Measurements from ENCODE around the gene CBX1. TPM values are rescaled to one million over a fixed set of nuclear protein-coding genes. Genes with fewer than 3 reads are reported as not detected.

Gene CBX1
- total RNA-seq, 4 donors from 2014 or later = 24.0 to 59.0 (median 28.9) TPM

DNA sequence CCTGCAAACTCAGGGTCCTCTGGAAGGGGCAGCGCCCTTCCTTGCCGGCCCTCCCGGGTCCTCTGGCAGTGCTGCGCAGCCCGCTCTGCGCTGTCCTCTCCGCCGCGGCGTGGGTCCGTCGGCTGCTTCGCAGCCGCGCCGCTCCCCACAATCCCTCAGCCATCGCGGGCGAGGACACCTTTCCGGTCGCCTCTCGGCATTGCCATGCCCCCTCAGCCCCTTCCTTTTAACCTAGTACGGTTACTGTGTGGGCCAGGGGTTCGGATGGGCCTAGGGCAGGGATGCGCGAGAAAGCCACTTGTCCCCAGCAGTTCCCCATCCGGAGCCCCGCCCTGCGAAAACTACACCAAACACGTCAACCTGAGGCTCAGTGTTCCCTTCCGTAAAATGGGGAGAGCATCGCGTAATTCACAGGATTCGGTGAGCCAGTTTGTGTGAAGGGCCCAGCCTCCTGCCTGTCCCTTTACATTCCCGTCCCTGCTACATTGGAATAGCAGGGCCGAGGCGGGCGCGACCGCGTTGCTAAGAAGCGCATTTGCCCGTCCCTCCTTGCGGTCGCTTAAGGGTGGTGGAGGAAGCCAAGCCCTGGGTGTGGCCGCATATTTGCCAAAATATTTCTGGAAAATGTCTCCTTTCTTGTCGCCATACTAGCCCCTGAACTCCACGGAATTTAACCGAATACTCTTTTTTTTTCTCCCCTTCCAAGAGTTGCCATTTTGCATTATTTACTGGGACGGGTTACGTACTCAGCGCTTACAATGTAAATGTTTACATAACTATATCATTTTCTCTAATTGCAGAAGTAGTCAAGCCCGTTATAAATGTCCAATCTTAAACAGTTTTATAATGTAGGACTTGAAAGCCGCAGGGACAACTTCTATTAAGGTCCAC, 76.9 kb downstream of the CBX1 start:
- Histone ChIP-seq H3K9me3 (no peaks in the 10 kb centered on the region), H3K4me1 (peaks cover 7 to 46% (median 34%) of the 10 kb centered on the region in 4 donors), H3K27ac (peak overlapping the region; percentile 78 to 95 (median 92)), H3K4me3 (peak overlapping the region; percentile 38 to 58 (median 56)), H3K27me3 (no peaks in the 10 kb centered on the region), H3K36me3 (no peaks in the 10 kb centered on the region)
- TF ChIP-seq EP300 (IDR thresholded peaks at IDR 0.05) = no peak
- no peak for TF ChIP-seq POLR2A (IDR thresholded peaks at IDR 0.05)
- TF ChIP-seq, protein P1, sequence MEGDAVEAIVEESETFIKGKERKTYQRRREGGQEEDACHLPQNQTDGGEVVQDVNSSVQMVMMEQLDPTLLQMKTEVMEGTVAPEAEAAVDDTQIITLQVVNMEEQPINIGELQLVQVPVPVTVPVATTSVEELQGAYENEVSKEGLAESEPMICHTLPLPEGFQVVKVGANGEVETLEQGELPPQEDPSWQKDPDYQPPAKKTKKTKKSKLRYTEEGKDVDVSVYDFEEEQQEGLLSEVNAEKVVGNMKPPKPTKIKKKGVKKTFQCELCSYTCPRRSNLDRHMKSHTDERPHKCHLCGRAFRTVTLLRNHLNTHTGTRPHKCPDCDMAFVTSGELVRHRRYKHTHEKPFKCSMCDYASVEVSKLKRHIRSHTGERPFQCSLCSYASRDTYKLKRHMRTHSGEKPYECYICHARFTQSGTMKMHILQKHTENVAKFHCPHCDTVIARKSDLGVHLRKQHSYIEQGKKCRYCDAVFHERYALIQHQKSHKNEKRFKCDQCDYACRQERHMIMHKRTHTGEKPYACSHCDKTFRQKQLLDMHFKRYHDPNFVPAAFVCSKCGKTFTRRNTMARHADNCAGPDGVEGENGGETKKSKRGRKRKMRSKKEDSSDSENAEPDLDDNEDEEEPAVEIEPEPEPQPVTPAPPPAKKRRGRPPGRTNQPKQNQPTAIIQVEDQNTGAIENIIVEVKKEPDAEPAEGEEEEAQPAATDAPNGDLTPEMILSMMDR (IDR thresholded peaks at IDR 0.05) = no peak
- WGBS, 2 donors = 1 to 2% methylated on average over 35 to 51 of the region's 54 CpGs
- DNase-seq (ENCODE audit: low spot score in 2 of 2) = peak in 1 of 2 donors; percentile 33

DNA sequence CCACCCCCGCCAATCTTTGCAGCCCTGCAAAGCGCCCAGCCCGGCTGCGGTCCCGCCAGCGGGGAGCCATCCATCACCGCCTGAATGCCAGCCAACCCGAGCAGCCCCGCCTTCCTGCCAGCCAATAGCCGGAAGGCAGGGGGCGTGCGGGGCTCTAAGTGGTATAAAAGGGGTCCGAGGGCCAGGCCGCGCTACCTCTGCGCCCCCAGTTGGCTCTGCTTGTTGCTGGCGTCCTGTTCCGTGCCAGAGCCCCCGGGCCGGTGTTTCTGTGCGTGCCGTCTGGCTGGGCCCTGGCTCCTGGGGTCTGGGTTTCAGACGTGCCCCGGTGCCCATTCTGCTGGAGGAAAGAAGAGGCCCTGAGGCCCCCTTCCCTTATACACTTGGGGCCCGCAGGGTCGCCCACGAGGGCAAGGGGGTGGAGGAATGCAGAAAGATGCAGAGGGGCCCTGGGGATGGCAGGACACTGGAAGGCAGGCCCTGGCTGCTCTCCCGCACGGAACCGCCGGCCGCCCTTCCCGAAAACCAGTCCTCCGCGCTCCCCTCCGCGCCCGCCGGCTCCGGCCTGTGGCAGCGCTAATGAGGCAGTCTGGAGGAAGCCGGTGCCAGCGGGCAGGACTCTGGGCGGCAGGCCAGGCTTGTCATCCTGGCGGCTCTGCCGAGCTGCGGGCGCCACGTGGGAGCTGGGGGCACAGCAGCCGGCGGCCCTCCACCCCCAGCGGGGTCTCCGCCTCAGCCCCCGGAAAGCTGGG, 77.7 kb downstream of the CBX1 start:
- H3K27me3 ChIP-seq = no peaks in the 10 kb centered on the region
- TF ChIP-seq, protein P1 (IDR thresholded peaks at IDR 0.05) = peak; percentile 15 to 61 (median 38)
- peak in 1 of 2 donors; percentile 49 for TF ChIP-seq EP300 (IDR thresholded peaks at IDR 0.05)
- peak; percentile 36 to 37 for TF ChIP-seq POLR2A (IDR thresholded peaks at IDR 0.05)
- H3K4me3 ChIP-seq = peak overlapping the region; percentile 38 to 58 (median 56)
- WGBS, 2 donors = 2 to 8% methylated on average over 27 to 30 of the region's 54 CpGs
- H3K36me3 ChIP-seq = no peaks in the 10 kb centered on the region
- no peaks in the 10 kb centered on the region for H3K9me3 ChIP-seq
- DNase-seq (ENCODE audit: low spot score in 2 of 2) = peak; percentile 64 to 72
- H3K27ac ChIP-seq = peak overlapping the region; percentile 78 to 95 (median 92)
- H3K4me1 ChIP-seq = peaks cover 7 to 46% (median 34%) of the 10 kb centered on the region in 4 donors

DNA sequence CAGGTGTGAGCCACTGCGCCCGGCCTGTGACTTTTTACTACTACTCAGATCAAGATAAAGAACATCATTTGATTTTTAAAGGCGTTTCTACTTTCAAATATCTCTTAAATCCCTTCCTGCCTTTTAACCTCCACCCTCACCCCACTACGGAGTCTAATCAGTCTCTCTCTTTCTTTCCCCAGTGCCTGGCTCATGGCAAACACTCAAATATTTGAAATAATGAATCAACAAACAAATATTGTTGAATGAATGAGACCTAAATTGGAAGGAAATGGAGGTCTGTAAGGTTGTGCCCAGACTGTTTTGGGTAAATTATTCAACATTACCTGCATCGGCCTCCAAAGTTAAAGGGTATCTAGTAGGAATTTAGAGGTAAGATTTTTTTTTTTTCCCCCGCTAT, 78.4 kb downstream of the CBX1 start:
- H3K4me3 ChIP-seq = peak overlapping the region in 3 of 4 donors; percentile 38 to 57 (median 56)
- H3K36me3 ChIP-seq = no peaks in the 10 kb centered on the region
- H3K4me1 ChIP-seq = peaks cover 7 to 46% (median 34%) of the 10 kb centered on the region in 4 donors
- peak overlapping the region in 3 of 4 donors; percentile 90 to 95 (median 93) for H3K27ac ChIP-seq
- no peaks in the 10 kb centered on the region for H3K9me3 ChIP-seq
- TF ChIP-seq POLR2A (IDR thresholded peaks at IDR 0.05) (no peak), EP300 (IDR thresholded peaks at IDR 0.05) (no peak)
- TF ChIP-seq, protein P1 (IDR thresholded peaks at IDR 0.05) = no peak
- no peak for DNase-seq (ENCODE audit: low spot score in 2 of 2)
- H3K27me3 ChIP-seq = no peaks in the 10 kb centered on the region
- WGBS, 2 donors = 42 to 57% methylated on average over 6 of the region's 6 CpGs

GRCh38 chr17:48021934-48022333, 79.3 kb downstream of the CBX1 start:
- TF ChIP-seq POLR2A (IDR thresholded peaks at IDR 0.05) = no peak
- TF ChIP-seq, protein P1 (IDR thresholded peaks at IDR 0.05) = no peak
- TF ChIP-seq EP300 (IDR thresholded peaks at IDR 0.05) = no peak
- Histone ChIP-seq H3K27me3 (no peaks in the 10 kb centered on the region), H3K27ac (no peak overlapping the region), H3K36me3 (no peaks in the 10 kb centered on the region), H3K4me1 (peaks cover 7 to 41% (median 34%) of the 10 kb centered on the region in 4 donors), H3K9me3 (no peaks in the 10 kb centered on the region), H3K4me3 (no peak overlapping the region)
- WGBS, 2 donors = 73 to 75% methylated on average over 5 of the region's 5 CpGs
- no peak for DNase-seq (ENCODE audit: low spot score in 2 of 2)

Small RNAs within 50 kb of the gene (small RNA-seq; reads per million reads assigned to genes)
- not detected for gene AC004477.2
- 130 reads per million, percentile 96 among the genes with 10 or more reads in this experiment for gene MIR152
- not detected for gene RNU6-1201P

Other genes starting within 250 kb of the CBX1 start
- gene SP2, start 205.2 kb downstream of the CBX1 start, total RNA-seq = 1 to 10 TPM; 5.9 to 7.2 (median 7.1) TPM
- 10 to 100 TPM; 36.0 to 56.8 (median 51.2) TPM for gene PNPO, start 159.9 kb downstream of the CBX1 start, total RNA-seq
- not detected for gene PRR15L, start 143.6 kb downstream of the CBX1 start, total RNA-seq
- 100 to 1,000 TPM; 163 to 310 (median 200) TPM for gene CDK5RAP3, start 130.4 kb downstream of the CBX1 start, total RNA-seq
- 10 to 100 TPM; 40.5 to 73.9 (median 62.2) TPM for gene COPZ2, start 63.7 kb downstream of the CBX1 start, total RNA-seq
- 100 to 1,000 TPM; 216 to 327 (median 255) TPM for gene NFE2L1, start 53.1 kb downstream of the CBX1 start, total RNA-seq
- 10 to 100 TPM; 10.0 to 17.2 (median 16.2) TPM for gene SNX11, start 6.3 kb upstream of the CBX1 start, total RNA-seq